K562 (cell line): Measurements from ENCODE around the gene ACTL10. TPM values are rescaled to one million over a fixed set of nuclear protein-coding genes. Genes with fewer than 3 reads are reported as not detected.

Experiments used
- BCOR ChIP-seq: fragments of 450-650 bp; IDR thresholded peaks from 2 replicates; pipeline ENCODE4 v1.6.1; 2016
- C11orf30 ChIP-seq: fragments of 450-650 bp; IDR thresholded peaks from 2 replicates; pipeline ENCODE4 v1.6.1; 2016; ENCODE audit warnings: low read depth, mild to moderate bottlenecking
- CEBPG ChIP-seq, 3 experiments: fragments of 200-800 bp in 1 of 3; sonication (Bioruptor generic) in 1 of 3; sonication (generic) in 1 of 3; formaldehyde crosslinking in 1 of 3; IDR thresholded peaks in 2 of 3; conservative IDR thresholded peaks in 1 of 3; 2 replicates each; pipeline versions ENCODE4 v1.6.1 to v1.8.0; 2016 to 2022; ENCODE audit warnings: missing compliant biosample characterization in 2 of 3, missing genetic modification characterization in 2 of 3, mild to moderate bottlenecking in 1 of 3, missing genetic modification reagents in 1 of 3
- PTTG1 ChIP-seq: fragments of 450-650 bp; IDR thresholded peaks from 2 replicates; pipeline ENCODE4 v1.6.1; 2016; ENCODE audit warnings: low read depth, mild to moderate bottlenecking, missing genetic modification characterization, missing compliant biosample characterization
- SMARCC2 ChIP-seq: fragments of 450-650 bp; IDR thresholded peaks from 2 replicates; pipeline ENCODE4 v1.6.1; 2017; ENCODE audit warnings: antibody characterized with exemption, moderate library complexity, mild to moderate bottlenecking, low read depth
- SMARCE1 ChIP-seq: fragments of 450-650 bp; IDR thresholded peaks from 2 replicates; pipeline ENCODE4 v1.7.1; 2016; ENCODE audit warnings: mild to moderate bottlenecking
- TEAD2 ChIP-seq: fragments of 450-650 bp; IDR thresholded peaks from 2 replicates; pipeline ENCODE4 v1.6.1; 2016; ENCODE audit warnings: missing genetic modification characterization, control low read depth, missing compliant biosample characterization
- ZNF311 ChIP-seq: fragments of 250-450 bp; sonication (Bioruptor Pico); IDR thresholded peaks from 2 replicates; pipeline ENCODE4 v1.4.0; 2020; ENCODE audit warnings: mild to moderate bottlenecking, moderate library complexity
- ZNF830 ChIP-seq: fragments of 250-450 bp; sonication (Bioruptor Pico); IDR thresholded peaks from 2 replicates; pipeline ENCODE4 v1.5.0; 2021; ENCODE audit warnings: mild to moderate bottlenecking
- ZZZ3 ChIP-seq: fragments of 450-650 bp; IDR thresholded peaks from 2 replicates; pipeline ENCODE4 v1.6.1; 2016; ENCODE audit warnings: antibody characterized with exemption, mild to moderate bottlenecking, moderate library complexity
- polyA plus RNA-seq, 8 experiments: library from polyadenylated mRNA; depleted of rRNA in 4 of 8; stranded (reverse) in 5 of 8; unstranded in 3 of 8; fragments of >200 nt; fragmentation: Nextera tagmentation in 2 of 8; fragmentation: Illumina TruSeq in 1 of 8; extraction: Ambion mirVana in 2 of 8; extraction: Trizol in 1 of 8; gene quantifications; 2 replicates each; pipeline versions ENCODE4 v1.2.1 to v1.2.3, GENCODE V29; 2011 to 2014; ENCODE audit warnings: inconsistent platforms in 1 of 8, missing spikeins in 1 of 8
- total RNA-seq, 7 experiments: library from RNA; depleted of rRNA in 6 of 7; stranded (reverse); fragments of >200 nt in 6 of 7; fragmentation: Illumina TruSeq in 2 of 7; extraction: Trizol in 2 of 7; gene quantifications; 2 replicates each; pipeline versions ENCODE4 v1.2.1 to v1.2.3, GENCODE V29; 2011 to 2021; ENCODE audit warnings: low replicate concordance in 1 of 7
- TF ChIP-seq, protein P1 (sequence below): fragments of 450-650 bp; conservative IDR thresholded peaks from 2 replicates; pipeline ENCODE4 v1.6.1; 2016; ENCODE audit warnings: missing genetic modification characterization, low read depth, mild to moderate bottlenecking, missing compliant biosample characterization, moderate library complexity
- TF ChIP-seq, protein P2 (sequence below), 2 experiments: fragments of 450-650 bp in 1 of 2; sonication (generic) in 1 of 2; formaldehyde crosslinking in 1 of 2; IDR thresholded peaks; 2 replicates each; pipeline versions ENCODE4 v1.7.1 to v1.9.0; 2016 to 2022; ENCODE audit warnings: inconsistent platforms in 1 of 2, mild to moderate bottlenecking in 1 of 2, missing genetic modification reagents in 1 of 2
- TF ChIP-seq, protein P3 (sequence below): fragments of 450-650 bp; IDR thresholded peaks from 2 replicates; pipeline ENCODE4 v1.6.1; 2018; ENCODE audit not compliant: partially characterized antibody

ACTL10 gene
- total and polyA plus RNA-seq, 9 of the 15 experiments (the other 6 are each of a cell fraction or from before 2014, with no cell fraction given) = 0.07 to 0.14 TPM; not detected in 7

DNA sequence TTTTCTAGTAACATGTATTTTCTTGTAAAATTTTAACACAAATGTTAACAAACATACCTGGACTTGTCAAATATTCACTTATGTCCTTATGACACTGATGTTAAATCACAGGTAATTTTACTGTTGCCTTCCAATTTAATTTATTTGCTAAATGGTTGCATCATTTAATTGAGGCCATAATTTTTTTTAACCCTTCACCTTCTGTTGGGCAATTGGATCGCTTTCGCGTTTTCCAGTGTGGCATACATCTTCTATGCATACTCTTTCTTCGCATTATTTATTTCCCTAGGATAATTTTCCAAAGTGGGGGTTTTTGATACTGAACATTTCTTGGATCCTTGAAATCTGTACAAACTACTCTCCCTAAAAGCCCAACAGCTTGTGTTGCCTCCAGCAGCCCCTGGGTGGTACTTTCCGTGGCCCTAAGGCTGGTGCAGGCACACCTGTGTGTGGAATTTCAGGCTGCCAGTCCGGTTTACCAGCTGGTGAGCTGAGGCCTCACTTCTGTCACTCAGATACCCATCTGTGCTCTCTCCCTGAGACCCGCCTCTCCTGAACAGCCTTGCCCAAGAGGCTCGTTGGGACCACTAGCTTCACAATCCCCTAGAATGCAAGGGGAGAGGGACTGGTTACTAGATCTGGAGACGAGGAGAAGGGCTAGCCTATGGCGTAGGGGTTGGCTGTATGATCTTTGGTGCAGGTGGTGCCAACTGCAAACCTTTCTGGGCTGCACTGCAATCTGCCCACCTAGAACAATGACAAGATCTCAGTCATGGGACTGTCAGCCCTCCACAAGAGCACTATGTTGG is 15.8 kb upstream of the ACTL10 start (continued):
- TF ChIP-seq, protein P1, sequence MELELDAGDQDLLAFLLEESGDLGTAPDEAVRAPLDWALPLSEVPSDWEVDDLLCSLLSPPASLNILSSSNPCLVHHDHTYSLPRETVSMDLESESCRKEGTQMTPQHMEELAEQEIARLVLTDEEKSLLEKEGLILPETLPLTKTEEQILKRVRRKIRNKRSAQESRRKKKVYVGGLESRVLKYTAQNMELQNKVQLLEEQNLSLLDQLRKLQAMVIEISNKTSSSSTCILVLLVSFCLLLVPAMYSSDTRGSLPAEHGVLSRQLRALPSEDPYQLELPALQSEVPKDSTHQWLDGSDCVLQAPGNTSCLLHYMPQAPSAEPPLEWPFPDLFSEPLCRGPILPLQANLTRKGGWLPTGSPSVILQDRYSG (tag) = no peak
- TF ChIP-seq, protein P2, sequence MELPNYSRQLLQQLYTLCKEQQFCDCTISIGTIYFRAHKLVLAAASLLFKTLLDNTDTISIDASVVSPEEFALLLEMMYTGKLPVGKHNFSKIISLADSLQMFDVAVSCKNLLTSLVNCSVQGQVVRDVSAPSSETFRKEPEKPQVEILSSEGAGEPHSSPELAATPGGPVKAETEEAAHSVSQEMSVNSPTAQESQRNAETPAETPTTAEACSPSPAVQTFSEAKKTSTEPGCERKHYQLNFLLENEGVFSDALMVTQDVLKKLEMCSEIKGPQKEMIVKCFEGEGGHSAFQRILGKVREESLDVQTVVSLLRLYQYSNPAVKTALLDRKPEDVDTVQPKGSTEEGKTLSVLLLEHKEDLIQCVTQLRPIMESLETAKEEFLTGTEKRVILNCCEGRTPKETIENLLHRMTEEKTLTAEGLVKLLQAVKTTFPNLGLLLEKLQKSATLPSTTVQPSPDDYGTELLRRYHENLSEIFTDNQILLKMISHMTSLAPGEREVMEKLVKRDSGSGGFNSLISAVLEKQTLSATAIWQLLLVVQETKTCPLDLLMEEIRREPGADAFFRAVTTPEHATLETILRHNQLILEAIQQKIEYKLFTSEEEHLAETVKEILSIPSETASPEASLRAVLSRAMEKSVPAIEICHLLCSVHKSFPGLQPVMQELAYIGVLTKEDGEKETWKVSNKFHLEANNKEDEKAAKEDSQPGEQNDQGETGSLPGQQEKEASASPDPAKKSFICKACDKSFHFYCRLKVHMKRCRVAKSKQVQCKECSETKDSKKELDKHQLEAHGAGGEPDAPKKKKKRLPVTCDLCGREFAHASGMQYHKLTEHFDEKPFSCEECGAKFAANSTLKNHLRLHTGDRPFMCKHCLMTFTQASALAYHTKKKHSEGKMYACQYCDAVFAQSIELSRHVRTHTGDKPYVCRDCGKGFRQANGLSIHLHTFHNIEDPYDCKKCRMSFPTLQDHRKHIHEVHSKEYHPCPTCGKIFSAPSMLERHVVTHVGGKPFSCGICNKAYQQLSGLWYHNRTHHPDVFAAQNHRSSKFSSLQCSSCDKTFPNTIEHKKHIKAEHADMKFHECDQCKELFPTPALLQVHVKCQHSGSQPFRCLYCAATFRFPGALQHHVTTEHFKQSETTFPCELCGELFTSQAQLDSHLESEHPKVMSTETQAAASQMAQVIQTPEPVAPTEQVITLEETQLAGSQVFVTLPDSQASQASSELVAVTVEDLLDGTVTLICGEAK (IDR thresholded peaks at IDR 0.05) = no peak
- TF ChIP-seq, protein P2 (CRISPR knock-in tag; IDR thresholded peaks at IDR 0.05) = 0 out of 2 replicates have a peak, but pooled peaks have one; percentile 14
- TF ChIP-seq ZNF830 (CRISPR knock-in tag) (no peak), SMARCE1 (no peak), SMARCC2 (no peak), ZNF311 (no peak), ZZZ3 (no peak), C11orf30 (no peak), TEAD2 (tag) (no peak), CEBPG (CRISPR knock-in tag; IDR thresholded peaks at IDR 0.05) (no peak), CEBPG (tag; conservative IDR thresholded peaks at IDR 0.05 in 1 of 2, IDR thresholded peaks at IDR 0.05 in 1 of 2) (peak; percentile 45 to 53), BCOR (no peak), PTTG1 (tag) (no peak)
- TF ChIP-seq, protein P3, sequence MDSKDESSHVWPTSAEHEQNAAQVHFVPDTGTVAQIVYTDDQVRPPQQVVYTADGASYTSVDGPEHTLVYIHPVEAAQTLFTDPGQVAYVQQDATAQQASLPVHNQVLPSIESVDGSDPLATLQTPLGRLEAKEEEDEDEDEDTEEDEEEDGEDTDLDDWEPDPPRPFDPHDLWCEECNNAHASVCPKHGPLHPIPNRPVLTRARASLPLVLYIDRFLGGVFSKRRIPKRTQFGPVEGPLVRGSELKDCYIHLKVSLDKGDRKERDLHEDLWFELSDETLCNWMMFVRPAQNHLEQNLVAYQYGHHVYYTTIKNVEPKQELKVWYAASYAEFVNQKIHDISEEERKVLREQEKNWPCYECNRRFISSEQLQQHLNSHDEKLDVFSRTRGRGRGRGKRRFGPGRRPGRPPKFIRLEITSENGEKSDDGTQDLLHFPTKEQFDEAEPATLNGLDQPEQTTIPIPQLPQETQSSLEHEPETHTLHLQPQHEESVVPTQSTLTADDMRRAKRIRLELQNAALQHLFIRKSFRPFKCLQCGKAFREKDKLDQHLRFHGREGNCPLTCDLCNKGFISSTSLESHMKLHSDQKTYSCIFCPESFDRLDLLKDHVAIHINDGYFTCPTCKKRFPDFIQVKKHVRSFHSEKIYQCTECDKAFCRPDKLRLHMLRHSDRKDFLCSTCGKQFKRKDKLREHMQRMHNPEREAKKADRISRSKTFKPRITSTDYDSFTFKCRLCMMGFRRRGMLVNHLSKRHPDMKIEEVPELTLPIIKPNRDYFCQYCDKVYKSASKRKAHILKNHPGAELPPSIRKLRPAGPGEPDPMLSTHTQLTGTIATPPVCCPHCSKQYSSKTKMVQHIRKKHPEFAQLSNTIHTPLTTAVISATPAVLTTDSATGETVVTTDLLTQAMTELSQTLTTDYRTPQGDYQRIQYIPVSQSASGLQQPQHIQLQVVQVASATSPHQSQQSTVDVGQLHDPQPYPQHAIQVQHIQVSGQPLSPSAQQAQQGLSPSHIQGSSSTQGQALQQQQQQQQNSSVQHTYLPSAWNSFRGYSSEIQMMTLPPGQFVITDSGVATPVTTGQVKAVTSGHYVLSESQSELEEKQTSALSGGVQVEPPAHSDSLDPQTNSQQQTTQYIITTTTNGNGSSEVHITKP = no peak
